GM23338 (cell line): ENCODE data around the gene MFAP4. TPM values are rescaled to one million over a fixed set of nuclear protein-coding genes. Genes with fewer than 3 reads are reported as not detected.
A peak's percentile ranks its signal among the peaks of the same experiment; 100 is the strongest.

Experiments
- ATAC-seq: fragments of 200-7000 bp; cut with Tn5 transposase; 3 replicates; pipeline ENCODE4 v1.9.1; 2020
- DNase-seq: peaks from one replicate; pipeline ENCODE4 v3.0.0-alpha.2; 2015; ENCODE audit warnings: low spot score
- H2AFZ ChIP-seq: fragments of 200-600 bp; sonication (generic); 2 replicates; pipeline ENCODE4 v1.8.0; 2016; ENCODE audit warnings: antibody characterized with exemption, mild to moderate bottlenecking, moderate library complexity
- H3F3A ChIP-seq: fragments of 200-600 bp; sonication (generic); replicated peaks from 2 replicates; pipeline ENCODE4 v1.8.0; 2017; ENCODE audit warnings: antibody characterized with exemption, mixed run types, low read depth
- H3K27ac ChIP-seq: fragments of 200-600 bp; sonication (generic); 2 replicates; pipeline ENCODE4 v1.6.1; 2016; ENCODE audit warnings: low read depth
- H3K27me3 ChIP-seq: fragments of 200-600 bp; sonication (generic); 2 replicates; pipeline ENCODE4 v1.8.0; 2016; ENCODE audit warnings: mild to moderate bottlenecking, mixed run types, moderate library complexity; ENCODE audit not compliant: insufficient read depth
- H3K36me3 ChIP-seq: fragments of 200-600 bp; sonication (generic); 2 replicates; pipeline ENCODE4 v1.8.0; 2016; ENCODE audit warnings: mild to moderate bottlenecking; ENCODE audit not compliant: insufficient read depth
- H3K4me1 ChIP-seq: fragments of 200-600 bp; sonication (generic); 2 replicates; pipeline ENCODE4 v1.8.0; 2016; ENCODE audit warnings: mild to moderate bottlenecking, moderate library complexity; ENCODE audit not compliant: insufficient read depth
- H3K4me2 ChIP-seq: fragments of 200-600 bp; sonication (generic); 2 replicates; pipeline ENCODE4 v1.7.1; 2017; ENCODE audit warnings: mixed run types
- H3K4me3 ChIP-seq: fragments of 200-600 bp; sonication (generic); 2 replicates; pipeline ENCODE4 v1.6.1; 2016; ENCODE audit warnings: mixed run types
- H3K79me2 ChIP-seq: fragments of 200-600 bp; sonication (generic); replicated peaks from 2 replicates; pipeline ENCODE4 v1.8.0; 2017; ENCODE audit warnings: mild to moderate bottlenecking; ENCODE audit not compliant: insufficient read depth
- H3K9me2 ChIP-seq: fragments of 200-600 bp; sonication (generic); 2 replicates; pipeline ENCODE4 v1.8.0; 2017; ENCODE audit not compliant: insufficient read depth
- H4K20me1 ChIP-seq: fragments of 200-600 bp; sonication (generic); replicated peaks from 2 replicates; pipeline ENCODE4 v1.8.0; 2017; ENCODE audit warnings: mild to moderate bottlenecking; ENCODE audit not compliant: insufficient read depth
- H3K27ac Mint-ChIP-seq: 2 replicates; pipeline ENCODE4 v1.8.0; 2020; ENCODE audit warnings: inconsistent platforms, mild to moderate bottlenecking, moderate library complexity, mixed read lengths
- H3K27me3 Mint-ChIP-seq: 3 replicates; pipeline ENCODE4 v1.8.0; 2022; ENCODE audit warnings: low read depth, mild to moderate bottlenecking, moderate library complexity, mixed read lengths, inconsistent platforms; ENCODE audit not compliant: insufficient read depth, poor library complexity
- H3K36me3 Mint-ChIP-seq: 3 replicates; pipeline ENCODE4 v1.8.0; 2021; ENCODE audit warnings: low read depth, mild to moderate bottlenecking, inconsistent platforms, moderate library complexity, mixed read lengths
- H3K4me1 Mint-ChIP-seq: 3 replicates; pipeline ENCODE4 v1.8.0; 2020; ENCODE audit warnings: mild to moderate bottlenecking, inconsistent platforms, mixed read lengths
- H3K4me3 Mint-ChIP-seq: 3 replicates; pipeline ENCODE4 v1.8.0; 2021; ENCODE audit warnings: moderate library complexity, mild to moderate bottlenecking, inconsistent platforms, mixed read lengths
- H3K9me3 Mint-ChIP-seq: 3 replicates; pipeline ENCODE4 v1.8.0; 2020; ENCODE audit warnings: moderate library complexity, mild to moderate bottlenecking, inconsistent platforms, mixed read lengths
- CTCF ChIP-seq, 2 experiments: fragments of 200-600 bp in 1 of 2; sonication (generic) in 1 of 2; conservative IDR thresholded peaks; 2 replicates each; pipeline versions ENCODE4 v1.5.1 to v1.6.1; 2016 to 2017; ENCODE audit warnings: antibody characterized with exemption in 2 of 2, low read depth in 2 of 2, mild to moderate bottlenecking in 2 of 2, moderate library complexity in 1 of 2
- EZH2 ChIP-seq: fragments of 200-600 bp; sonication (generic); IDR thresholded peaks from one replicate; pipeline ENCODE4 v1.8.0; 2017; ENCODE audit warnings: antibody characterized with exemption, mild to moderate bottlenecking, low read depth; ENCODE audit not compliant: unreplicated experiment
- JUNB ChIP-seq: IDR thresholded peaks from one replicate; pipeline ENCODE4 v1.6.1; 2016; ENCODE audit warnings: antibody characterized with exemption; ENCODE audit not compliant: unreplicated experiment
- NANOG ChIP-seq: IDR thresholded peaks from 2 replicates; pipeline ENCODE4 v1.6.1; 2016; ENCODE audit warnings: antibody characterized with exemption, borderline replicate concordance
- POLR2AphosphoS5 ChIP-seq: IDR thresholded peaks from 2 replicates; pipeline ENCODE4 v1.6.1; 2016; ENCODE audit warnings: antibody characterized with exemption, low read depth
- REST ChIP-seq: IDR thresholded peaks from one replicate; pipeline ENCODE4 v1.6.1; 2018; ENCODE audit warnings: antibody characterized with exemption; ENCODE audit not compliant: unreplicated experiment
- ZNF331 ChIP-seq: fragments of 250-450 bp; sonication (Bioruptor Pico); IDR thresholded peaks from 2 replicates; pipeline ENCODE4 v1.5.0; 2020; ENCODE audit warnings: low read depth, mild to moderate bottlenecking, moderate library complexity
- polyA plus RNA-seq: library from polyadenylated mRNA; unstranded; fragments of >200 nt; fragmentation: Nextera tagmentation; extraction: Ambion mirVana; gene quantifications from 2 replicates; pipeline ENCODE4 v1.2.1, GENCODE V29; 2016
- total RNA-seq: library from RNA; depleted of rRNA; stranded (reverse); fragments of >200 nt; shearing (Covaris generic); gene quantifications from 2 replicates; pipeline ENCODE4 v1.2.3, GENCODE V29; 2014

Gene MFAP4
- total and polyA plus RNA-seq, 2 experiments from 2014 or later: 7.7 to 9.7 TPM

GRCh38 chr17:19398301-19399181 lies 11.6 kb upstream of the MFAP4 start:
- H2AFZ ChIP-seq: peak overlapping the region; percentile 56; the same call in 1 of the 2 replicates
- H3K4me3 ChIP-seq: no peak overlapping the region
- no peak overlapping the region for H3K27ac ChIP-seq
- Mint-ChIP-seq H3K27me3 (peaks cover 7% of the 10 kb centered on the region), H3K4me3 (no peak overlapping the region), H3K4me1 (peaks cover 6% of the 10 kb centered on the region), H3K9me3 (no peaks in the 10 kb centered on the region), H3K36me3 (no peaks in the 10 kb centered on the region), H3K27ac (no peak overlapping the region)
- H3K9me2 ChIP-seq: 0 out of 2 replicates have a peak, but pooled peaks cover 1% of the 10 kb centered on the region
- H3F3A ChIP-seq: no peaks in the 10 kb centered on the region
- no peaks in the 10 kb centered on the region for H3K36me3 ChIP-seq
- H3K27me3 ChIP-seq: no peaks in the 10 kb centered on the region
- no peak overlapping the region for H3K4me2 ChIP-seq
- TF ChIP-seq EZH2: no peak
- no peak for TF ChIP-seq ZNF331 (CRISPR knock-in tag)
- no peak for TF ChIP-seq REST
- no peak for TF ChIP-seq NANOG
- no peak for TF ChIP-seq JUNB
- TF ChIP-seq POLR2AphosphoS5: no peak
- H4K20me1 ChIP-seq: no peaks in the 10 kb centered on the region
- no peaks in the 10 kb centered on the region for H3K79me2 ChIP-seq
- H3K4me1 ChIP-seq: peaks cover 3% of the 10 kb centered on the region; the same call in 1 of the 2 replicates
- DNase-seq: no peak
- ATAC-seq: no peak

- Mint-ChIP-seq H3K27ac (no peak overlapping the region), H3K9me3 (no peaks in the 10 kb centered on the region), H3K36me3 (no peaks in the 10 kb centered on the region), H3K4me1 (peaks cover 6% of the 10 kb centered on the region), H3K4me3 (no peak overlapping the region), H3K27me3 (peaks cover 4% of the 10 kb centered on the region)
- H3K27me3 ChIP-seq: no peaks in the 10 kb centered on the region
- H3K27ac ChIP-seq: no peak overlapping the region
- TF ChIP-seq EZH2 (no peak), CTCF (conservative IDR thresholded peaks at IDR 0.05; ENCODE audit: low read depth in 2 of 2) (peak; percentile 74 to 83)
- no peak overlapping the region for H3K4me2 ChIP-seq
- peak; percentile 97 for ATAC-seq
- peak; percentile 84 for DNase-seq
- no peaks in the 10 kb centered on the region for H3K36me3 ChIP-seq
- H3K79me2 ChIP-seq: no peaks in the 10 kb centered on the region
- H3K4me1 ChIP-seq: peaks cover 3% of the 10 kb centered on the region; the same call in 1 of the 2 replicates
- no peak overlapping the region for H3K4me3 ChIP-seq
- peak overlapping the region; percentile 56; the same call in 1 of the 2 replicates for H2AFZ ChIP-seq
- H3K9me2 ChIP-seq: no peaks in the 10 kb centered on the region
- no peaks in the 10 kb centered on the region for H3F3A ChIP-seq
- no peaks in the 10 kb centered on the region for H4K20me1 ChIP-seq
Observed at GRCh38 chr17:19397556-19398041, 10.6 kb upstream of the MFAP4 start.
